WTC11 (cell line): Measurements from ENCODE around the gene CCDC178. TPM values are rescaled to one million over a fixed set of nuclear protein-coding genes. Genes with fewer than 3 reads are reported as not detected.

ENCODE experiments used
- ATAC-seq: fragments of 200-7000 bp; cut with Tn5 transposase; 2 replicates; pipeline ENCODE4 v1.10.0; 2021; ENCODE audit warnings: mild to moderate bottlenecking, moderate library complexity
- CTCF ChIA-PET: fragments of 300-600 bp; sonication (Branson Sonifier 250); formaldehyde crosslinking; loops from one replicate; lab custom pipeline; 2021; ENCODE audit warnings: antibody characterized with exemption; lab: Charles Lee
- POLR2A ChIA-PET: fragments of 350-600 bp; sonication (Branson Sonifier 250); formaldehyde crosslinking; loops from one replicate; lab custom pipeline; 2021; ENCODE audit warnings: antibody characterized with exemption; lab: Charles Lee
- DNase-seq: peaks from one replicate; pipeline ENCODE4 v3.0.0; 2021; ENCODE audit warnings: low spot score
- H3K27ac Mint-ChIP-seq: 2 replicates; pipeline ENCODE4 v1.8.0; 2021; ENCODE audit warnings: mixed read lengths
- H3K27me3 Mint-ChIP-seq: 2 replicates; pipeline ENCODE4 v1.8.0; 2021; ENCODE audit warnings: low read depth, mild to moderate bottlenecking, moderate library complexity, mixed read lengths
- H3K36me3 Mint-ChIP-seq: 2 replicates; pipeline ENCODE4 v1.8.0; 2021; ENCODE audit warnings: mixed read lengths
- H3K4me1 Mint-ChIP-seq: 2 replicates; pipeline ENCODE4 v1.8.0; 2022; ENCODE audit warnings: mixed read lengths
- H3K4me3 Mint-ChIP-seq: 2 replicates; pipeline ENCODE4 v1.8.0; 2021; ENCODE audit warnings: mild to moderate bottlenecking, moderate library complexity, mixed read lengths
- H3K9me3 Mint-ChIP-seq: 2 replicates; pipeline ENCODE4 v1.8.0; 2021; ENCODE audit warnings: mixed read lengths
- CBFB ChIP-seq: sonication (generic); formaldehyde crosslinking; IDR thresholded peaks from 2 replicates; pipeline ENCODE4 v1.8.1; 2022; ENCODE audit warnings: mild to moderate bottlenecking, low read depth, missing genetic modification reagents
- CDX4 ChIP-seq: fragments of 250-450 bp; sonication (Bioruptor Pico); IDR thresholded peaks from 2 replicates; pipeline ENCODE4 v1.9.0; 2021; ENCODE audit warnings: moderate library complexity, mild to moderate bottlenecking, inconsistent platforms, borderline replicate concordance
- CTCF ChIP-seq: fragments of 200-600 bp; IDR thresholded peaks from 2 replicates; pipeline ENCODE4 v1.8.0; 2022; ENCODE audit warnings: antibody characterized with exemption
- ELF4 ChIP-seq: sonication (generic); formaldehyde crosslinking; IDR thresholded peaks from 2 replicates; pipeline ENCODE4 v1.8.1; 2022; ENCODE audit warnings: low read depth, mild to moderate bottlenecking, moderate library complexity, missing genetic modification reagents
- EMX1 ChIP-seq: fragments of 250-450 bp; sonication (Bioruptor Pico); IDR thresholded peaks from 2 replicates; pipeline ENCODE4 v1.8.0; 2021; ENCODE audit warnings: mild to moderate bottlenecking
- FOXJ3 ChIP-seq: sonication (generic); formaldehyde crosslinking; IDR thresholded peaks from 2 replicates; pipeline ENCODE4 v1.9.0; 2021; ENCODE audit warnings: missing genetic modification reagents, mild to moderate bottlenecking, borderline replicate concordance
- GTF2I ChIP-seq: fragments of 250-450 bp; sonication (Bioruptor Pico); conservative IDR thresholded peaks from 2 replicates; pipeline ENCODE4 v1.4.0; 2021; ENCODE audit warnings: mild to moderate bottlenecking
- HMGA2 ChIP-seq: fragments of 250-450 bp; sonication (Bioruptor Pico); IDR thresholded peaks from 2 replicates; pipeline ENCODE4 v1.4.0; 2021; ENCODE audit warnings: mild to moderate bottlenecking, moderate library complexity
- IRF2 ChIP-seq: sonication (generic); formaldehyde crosslinking; IDR thresholded peaks from 2 replicates; pipeline ENCODE4 v1.8.0; 2022; ENCODE audit warnings: low read depth, missing genetic modification reagents, borderline replicate concordance
- JUN ChIP-seq: sonication (generic); formaldehyde crosslinking; IDR thresholded peaks from 2 replicates; pipeline ENCODE4 v1.8.0; 2023; ENCODE audit warnings: mild to moderate bottlenecking, missing genetic modification reagents
- NFE2L1 ChIP-seq: sonication (generic); formaldehyde crosslinking; IDR thresholded peaks from 2 replicates; pipeline ENCODE4 v1.8.1; 2023; ENCODE audit warnings: missing genetic modification reagents
- NR2C2 ChIP-seq: sonication (generic); formaldehyde crosslinking; IDR thresholded peaks from 2 replicates; pipeline ENCODE4 v1.8.0; 2022; ENCODE audit warnings: mild to moderate bottlenecking, missing genetic modification reagents
- RORB ChIP-seq: fragments of 250-450 bp; sonication (Bioruptor Pico); IDR thresholded peaks from 2 replicates; pipeline ENCODE4 v1.9.0; 2021; ENCODE audit warnings: mild to moderate bottlenecking
- SOX15 ChIP-seq: fragments of 250-450 bp; sonication (Bioruptor Pico); IDR thresholded peaks from 2 replicates; pipeline ENCODE4 v1.9.0; 2021; ENCODE audit warnings: mild to moderate bottlenecking
- TEAD1 ChIP-seq: sonication (generic); formaldehyde crosslinking; IDR thresholded peaks from 2 replicates; pipeline ENCODE4 v1.8.0; 2022; ENCODE audit warnings: mild to moderate bottlenecking, missing genetic modification reagents
- ZBTB21 ChIP-seq: sonication (generic); formaldehyde crosslinking; IDR thresholded peaks from 2 replicates; pipeline ENCODE4 v1.8.1; 2023; ENCODE audit warnings: mild to moderate bottlenecking, missing genetic modification reagents, borderline replicate concordance
- ZNF121 ChIP-seq: sonication (generic); formaldehyde crosslinking; IDR thresholded peaks from 2 replicates; pipeline ENCODE4 v1.8.0; 2023; ENCODE audit warnings: missing genetic modification reagents
- ZNF317 ChIP-seq: sonication (generic); formaldehyde crosslinking; IDR thresholded peaks from 2 replicates; pipeline ENCODE4 v1.8.1; 2023; ENCODE audit warnings: low read depth, mild to moderate bottlenecking, moderate library complexity, missing genetic modification reagents, borderline replicate concordance
- ZNF396 ChIP-seq: fragments of 250-450 bp; sonication (Bioruptor Pico); IDR thresholded peaks from 2 replicates; pipeline ENCODE4 v1.8.0; 2021; ENCODE audit warnings: mild to moderate bottlenecking, moderate library complexity, borderline replicate concordance
- total RNA-seq: library from RNA; stranded (reverse); gene quantifications from 3 replicates; pipeline ENCODE4 v1.2.3, GENCODE V29; 2021
- TF ChIP-seq, protein P1 (sequence below): sonication (generic); formaldehyde crosslinking; conservative IDR thresholded peaks from 2 replicates; pipeline ENCODE4 v1.8.1; 2022; ENCODE audit warnings: mild to moderate bottlenecking, missing genetic modification reagents
- TF ChIP-seq, protein P2 (sequence below): fragments of 250-450 bp; sonication (Bioruptor Pico); IDR thresholded peaks from 2 replicates; pipeline ENCODE4 v1.9.0; 2021; ENCODE audit warnings: mild to moderate bottlenecking

Gene CCDC178
- total RNA-seq, 1 experiment from 2014 or later: 0.20 TPM

GRCh38 chr18:33304277-33304676 is 136.2 kb downstream of the CCDC178 start (continued):
- TF ChIP-seq, protein P1, sequence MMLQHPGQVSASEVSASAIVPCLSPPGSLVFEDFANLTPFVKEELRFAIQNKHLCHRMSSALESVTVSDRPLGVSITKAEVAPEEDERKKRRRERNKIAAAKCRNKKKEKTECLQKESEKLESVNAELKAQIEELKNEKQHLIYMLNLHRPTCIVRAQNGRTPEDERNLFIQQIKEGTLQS (CRISPR knock-in tag): no peak
- TF ChIP-seq ZNF317 (no peak), CBFB (CRISPR knock-in tag) (no peak)

GRCh38 chr18:33291539-33291938 is 149.0 kb downstream of the CCDC178 start:
- ChIA-PET CTCF (no interaction called here), POLR2A (no interaction called here)
- ATAC-seq: no peak
- TF ChIP-seq IRF2 (CRISPR knock-in tag): no peak
- TF ChIP-seq ZNF396: no peak
- no peak for TF ChIP-seq ELF4
- no peak for TF ChIP-seq TEAD1 (CRISPR knock-in tag)
- TF ChIP-seq NR2C2 (CRISPR knock-in tag): no peak
- no peak for TF ChIP-seq ZNF121
- no peak for TF ChIP-seq RORB (CRISPR knock-in tag)
- Mint-ChIP-seq H3K9me3 (no peaks in the 10 kb centered on the region), H3K4me3 (no peak overlapping the region), H3K27me3 (no peaks in the 10 kb centered on the region), H3K36me3 (no peaks in the 10 kb centered on the region), H3K27ac (no peak overlapping the region), H3K4me1 (no peaks in the 10 kb centered on the region; the same call in 1 of the 2 replicates)
- DNase-seq: no peak

DNA sequence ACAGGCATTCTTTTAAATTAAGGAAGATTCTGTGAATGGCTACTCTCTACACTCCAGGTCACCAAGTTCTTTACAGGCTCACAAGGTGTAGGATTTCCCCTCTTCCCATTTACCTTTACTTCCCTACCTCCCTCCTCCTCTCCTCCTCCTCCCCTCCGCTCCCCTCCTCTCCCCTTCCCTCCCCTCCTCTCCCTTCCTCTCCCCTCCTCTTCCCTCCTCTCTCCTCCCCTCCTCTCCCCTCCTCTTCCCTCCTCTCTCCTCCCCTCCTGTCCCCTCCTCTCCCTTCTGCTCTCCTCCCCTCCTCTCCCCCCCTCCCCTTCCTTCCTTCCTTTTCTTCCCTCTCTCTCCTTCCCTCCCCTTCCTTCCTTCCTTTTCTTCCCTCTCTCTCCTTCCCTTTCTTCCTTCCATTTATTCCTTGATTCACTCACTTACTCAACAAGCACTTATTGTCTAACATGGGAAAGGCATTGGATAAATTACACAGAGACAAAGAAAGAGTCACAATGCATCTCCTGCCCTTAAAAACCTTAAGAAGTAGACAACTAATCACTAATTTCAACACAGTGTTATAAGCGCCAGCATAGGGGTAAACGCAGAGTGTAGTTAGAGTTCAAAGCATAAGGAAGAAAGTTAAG is 152.3 kb downstream of the CCDC178 start:
- Mint-ChIP-seq H3K27me3 (no peaks in the 10 kb centered on the region), H3K4me3 (no peak overlapping the region), H3K4me1 (no peaks in the 10 kb centered on the region; the same call in 1 of the 2 replicates), H3K27ac (no peak overlapping the region; the same call in 1 of the 2 replicates), H3K9me3 (no peaks in the 10 kb centered on the region), H3K36me3 (no peaks in the 10 kb centered on the region)
- DNase-seq (no peak), ATAC-seq (peak; percentile 58)
- ChIA-PET POLR2A (no interaction called here), CTCF (no interaction called here)
- TF ChIP-seq CDX4 (CRISPR knock-in tag) (no peak), IRF2 (CRISPR knock-in tag) (no peak), FOXJ3 (no peak), RORB (CRISPR knock-in tag) (no peak), ZBTB21 (no peak), SOX15 (CRISPR knock-in tag) (no peak), NFE2L1 (CRISPR knock-in tag) (no peak), JUN (CRISPR knock-in tag) (no peak), CTCF (no peak), HMGA2 (CRISPR knock-in tag) (no peak), EMX1 (CRISPR knock-in tag) (no peak), GTF2I (CRISPR knock-in tag) (no peak)
- TF ChIP-seq, protein P2, sequence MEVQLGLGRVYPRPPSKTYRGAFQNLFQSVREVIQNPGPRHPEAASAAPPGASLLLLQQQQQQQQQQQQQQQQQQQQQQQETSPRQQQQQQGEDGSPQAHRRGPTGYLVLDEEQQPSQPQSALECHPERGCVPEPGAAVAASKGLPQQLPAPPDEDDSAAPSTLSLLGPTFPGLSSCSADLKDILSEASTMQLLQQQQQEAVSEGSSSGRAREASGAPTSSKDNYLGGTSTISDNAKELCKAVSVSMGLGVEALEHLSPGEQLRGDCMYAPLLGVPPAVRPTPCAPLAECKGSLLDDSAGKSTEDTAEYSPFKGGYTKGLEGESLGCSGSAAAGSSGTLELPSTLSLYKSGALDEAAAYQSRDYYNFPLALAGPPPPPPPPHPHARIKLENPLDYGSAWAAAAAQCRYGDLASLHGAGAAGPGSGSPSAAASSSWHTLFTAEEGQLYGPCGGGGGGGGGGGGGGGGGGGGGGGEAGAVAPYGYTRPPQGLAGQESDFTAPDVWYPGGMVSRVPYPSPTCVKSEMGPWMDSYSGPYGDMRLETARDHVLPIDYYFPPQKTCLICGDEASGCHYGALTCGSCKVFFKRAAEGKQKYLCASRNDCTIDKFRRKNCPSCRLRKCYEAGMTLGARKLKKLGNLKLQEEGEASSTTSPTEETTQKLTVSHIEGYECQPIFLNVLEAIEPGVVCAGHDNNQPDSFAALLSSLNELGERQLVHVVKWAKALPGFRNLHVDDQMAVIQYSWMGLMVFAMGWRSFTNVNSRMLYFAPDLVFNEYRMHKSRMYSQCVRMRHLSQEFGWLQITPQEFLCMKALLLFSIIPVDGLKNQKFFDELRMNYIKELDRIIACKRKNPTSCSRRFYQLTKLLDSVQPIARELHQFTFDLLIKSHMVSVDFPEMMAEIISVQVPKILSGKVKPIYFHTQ (CRISPR knock-in tag): no peak
